Glomerular visceral epithelial cell (primary cell): ENCODE measurements around the gene EXD3.

ENCODE experiments used
- DNase-seq: peaks from one replicate; pipeline ENCODE4 v3.0.0-alpha.2; 2016; ENCODE audit errors: extremely low spot score

EXD3 gene

GRCh38 chr9:137294681-137295237 lies 128.2 kb downstream of the EXD3 start:
- DNase-seq, result peak; percentile 37

DNA sequence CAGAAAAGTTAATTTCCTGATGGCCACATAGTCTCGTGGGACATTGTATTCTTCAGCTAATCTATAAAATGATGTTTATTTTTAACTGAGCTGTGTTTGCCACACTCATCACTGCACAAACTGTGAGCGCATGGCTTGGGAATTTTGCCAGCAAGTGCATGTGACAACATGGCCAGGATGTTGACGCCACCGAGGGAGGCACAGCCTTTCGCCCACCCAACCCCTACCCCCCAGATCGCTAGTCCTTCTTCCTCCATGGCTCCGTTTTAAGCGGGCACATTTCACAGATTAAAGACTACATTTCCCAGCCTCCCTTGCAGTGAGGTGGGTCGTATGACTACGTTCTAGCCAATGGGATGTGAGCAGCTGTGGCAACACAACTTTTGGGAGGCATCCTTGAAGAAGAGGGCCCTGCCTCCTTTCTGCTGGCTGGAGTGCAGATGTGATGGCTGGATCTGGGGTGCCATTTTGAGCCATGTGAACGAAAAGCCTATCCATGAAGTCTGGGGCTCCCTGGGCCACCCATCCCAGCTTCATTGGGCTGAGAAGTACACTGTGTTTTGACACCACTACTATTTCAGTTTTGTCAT lies 128.8 kb downstream of the EXD3 start:
- DNase-seq, result peak; percentile 29

DNA sequence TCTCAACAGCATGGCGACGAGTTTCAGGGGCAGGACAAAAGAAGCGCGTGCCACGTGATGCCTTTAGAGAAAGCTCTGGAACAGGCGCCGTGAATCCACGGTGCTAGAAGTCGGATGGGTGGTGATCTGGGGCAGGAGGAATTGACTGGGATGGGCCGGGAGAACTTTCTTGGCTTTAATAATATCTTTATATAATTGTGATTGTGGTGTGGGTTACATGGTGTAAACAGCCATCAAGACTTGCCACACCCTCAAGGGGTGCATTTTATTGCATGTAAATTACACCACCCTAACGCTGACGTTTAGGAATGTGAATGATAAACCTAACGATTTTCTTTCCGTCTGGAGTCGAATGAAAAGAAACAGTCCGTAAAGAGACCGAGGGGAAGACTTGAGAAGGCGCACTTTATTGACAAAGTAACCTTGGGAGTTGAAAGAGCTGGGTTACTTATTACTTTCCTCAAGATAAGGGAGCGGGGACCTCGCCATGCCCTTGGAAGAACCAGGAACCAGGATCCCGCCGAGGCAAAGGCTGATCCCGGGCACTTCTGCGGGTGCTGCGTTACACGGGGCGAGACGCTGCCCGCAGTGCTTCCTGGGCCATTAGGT lies 129.4 kb downstream of the EXD3 start:
- no peak for DNase-seq

DNA sequence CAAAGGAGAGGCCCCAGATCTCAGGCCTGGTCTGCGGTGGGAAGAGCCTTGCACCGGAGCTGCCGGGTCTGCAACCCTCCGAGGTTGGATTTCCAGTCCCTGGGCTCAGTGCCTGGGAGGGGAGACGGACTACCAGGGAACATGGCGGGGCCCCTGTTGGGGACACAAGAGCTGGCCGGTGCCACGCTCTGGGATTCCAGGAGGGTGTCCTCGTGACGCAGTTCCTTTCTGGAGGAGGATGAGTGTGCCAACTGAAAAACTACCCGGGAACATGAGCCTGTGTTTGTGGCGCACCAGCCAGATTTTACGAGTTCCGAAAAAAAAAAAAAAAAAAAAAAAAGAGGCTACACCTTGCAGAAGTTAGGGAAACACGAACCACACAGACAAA lies 129.9 kb downstream of the EXD3 start:
- no peak for DNase-seq

- peak; percentile 65 for DNase-seq
These were observed 136.0 kb downstream of the EXD3 start for GRCh38 chr9:137286975-137287383.

DNA sequence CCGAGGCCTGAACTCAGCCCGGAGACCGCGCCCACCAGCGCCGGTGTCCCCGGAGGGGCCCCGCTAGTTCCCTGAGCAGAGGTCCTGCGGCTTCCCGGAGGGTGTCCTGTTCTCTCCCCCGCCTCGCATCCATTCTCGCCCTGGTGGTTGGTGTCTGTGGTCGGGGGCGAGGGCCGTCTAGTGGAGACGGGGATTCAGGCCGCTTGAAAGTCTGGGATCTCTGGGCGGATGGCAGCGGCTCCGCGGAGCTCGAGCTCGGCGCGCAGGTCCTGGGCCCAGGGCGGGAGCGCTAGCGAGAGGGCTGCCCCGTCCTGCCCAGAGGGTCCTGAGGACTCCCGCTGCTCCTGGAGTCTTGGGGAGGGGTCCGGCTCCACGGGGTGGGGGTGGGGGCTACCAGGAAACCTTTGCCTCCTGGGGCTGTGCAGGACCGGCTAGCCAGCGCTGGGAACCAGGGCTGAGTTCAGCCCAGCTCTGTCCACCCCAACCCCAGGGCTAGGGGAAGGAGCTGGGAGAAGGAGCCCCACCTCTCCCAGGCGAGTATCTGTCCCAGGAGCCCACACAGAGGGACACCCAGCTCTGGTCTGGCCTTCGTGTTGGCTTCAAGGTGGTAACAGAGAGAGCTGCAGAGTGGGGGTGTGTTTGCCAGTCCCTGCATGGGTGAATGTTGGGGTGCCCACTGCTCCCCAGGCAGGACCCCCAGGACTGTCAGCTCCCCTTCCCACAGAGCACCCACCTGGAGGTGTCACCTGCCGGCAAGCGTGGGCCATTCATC lies 141.4 kb downstream of the EXD3 start:
- DNase-seq, result no peak

- no peak for DNase-seq
These were observed 142.3 kb downstream of the EXD3 start for GRCh38 chr9:137280474-137281344.

DNA sequence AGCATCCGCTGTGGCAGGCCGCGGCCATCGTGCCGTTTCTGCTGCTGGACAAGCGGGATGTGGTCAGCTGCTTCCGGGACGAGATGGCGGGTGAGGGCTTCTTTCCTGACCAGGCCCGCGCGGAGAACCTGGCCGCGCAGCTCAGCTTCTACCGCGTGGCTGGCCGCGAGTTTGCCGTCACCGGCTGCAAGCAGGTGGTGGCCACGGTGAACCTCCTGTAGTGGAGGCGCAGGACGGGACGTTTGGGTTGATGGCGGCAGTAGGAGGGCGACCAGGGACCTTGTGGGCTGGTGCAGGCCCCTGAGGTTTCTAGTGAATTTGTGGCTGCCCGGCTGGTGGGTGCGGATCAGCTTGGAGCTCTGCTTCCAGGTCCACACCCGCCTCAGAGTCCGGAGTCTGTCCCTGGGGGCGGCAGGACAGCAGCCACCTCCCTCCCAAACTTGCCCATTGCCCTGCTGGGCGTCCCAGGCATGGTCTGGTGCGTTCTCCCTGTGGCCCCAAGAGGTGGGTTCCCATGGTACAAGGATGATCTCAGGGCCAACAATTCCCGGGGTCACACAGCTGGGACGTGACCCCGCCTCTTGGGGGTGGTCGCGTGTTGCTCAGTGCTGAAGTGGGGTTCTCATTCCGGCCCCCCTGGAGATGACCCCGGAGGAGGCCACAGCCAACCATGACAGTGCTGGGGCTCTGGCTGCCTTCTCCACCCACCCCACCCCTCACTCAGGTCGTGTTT lies 143.1 kb downstream of the EXD3 start:
- DNase-seq, result no peak

GRCh38 chr9:137278721-137279711 lies 143.9 kb downstream of the EXD3 start:
- DNase-seq, result no peak

DNA sequence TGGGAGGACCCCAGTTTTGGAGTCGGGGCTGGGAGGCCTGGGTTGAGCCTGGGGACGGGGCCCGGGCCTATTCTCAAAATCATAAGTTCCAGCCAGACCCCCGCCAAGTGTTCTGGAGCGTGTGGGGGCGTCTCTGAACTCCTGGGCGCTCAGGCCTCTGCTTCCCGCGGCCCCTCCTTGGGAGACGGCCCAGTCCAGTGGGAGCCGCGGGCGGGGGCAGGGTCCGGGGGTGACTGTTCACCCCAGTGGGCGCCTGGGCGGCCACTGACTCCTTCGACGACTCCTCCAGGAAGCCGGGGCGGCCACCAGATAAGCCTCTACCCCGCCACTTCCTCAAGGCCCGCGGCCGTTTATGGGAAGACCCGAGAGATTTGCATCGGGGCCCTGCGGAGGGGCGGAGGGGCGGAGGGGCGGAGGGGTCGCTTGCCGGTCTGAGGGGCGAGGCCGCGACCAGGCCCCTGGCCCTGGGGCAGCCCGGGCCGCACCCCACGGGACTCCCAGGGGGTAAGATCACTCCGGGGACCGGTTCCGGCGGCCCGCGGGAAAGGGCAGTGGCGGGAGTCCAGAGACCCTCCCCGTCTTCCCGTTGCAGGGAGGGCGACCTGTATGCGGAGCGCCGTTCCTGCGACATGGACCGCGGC lies 144.8 kb downstream of the EXD3 start:
- peak; percentile 35 for DNase-seq

DNA sequence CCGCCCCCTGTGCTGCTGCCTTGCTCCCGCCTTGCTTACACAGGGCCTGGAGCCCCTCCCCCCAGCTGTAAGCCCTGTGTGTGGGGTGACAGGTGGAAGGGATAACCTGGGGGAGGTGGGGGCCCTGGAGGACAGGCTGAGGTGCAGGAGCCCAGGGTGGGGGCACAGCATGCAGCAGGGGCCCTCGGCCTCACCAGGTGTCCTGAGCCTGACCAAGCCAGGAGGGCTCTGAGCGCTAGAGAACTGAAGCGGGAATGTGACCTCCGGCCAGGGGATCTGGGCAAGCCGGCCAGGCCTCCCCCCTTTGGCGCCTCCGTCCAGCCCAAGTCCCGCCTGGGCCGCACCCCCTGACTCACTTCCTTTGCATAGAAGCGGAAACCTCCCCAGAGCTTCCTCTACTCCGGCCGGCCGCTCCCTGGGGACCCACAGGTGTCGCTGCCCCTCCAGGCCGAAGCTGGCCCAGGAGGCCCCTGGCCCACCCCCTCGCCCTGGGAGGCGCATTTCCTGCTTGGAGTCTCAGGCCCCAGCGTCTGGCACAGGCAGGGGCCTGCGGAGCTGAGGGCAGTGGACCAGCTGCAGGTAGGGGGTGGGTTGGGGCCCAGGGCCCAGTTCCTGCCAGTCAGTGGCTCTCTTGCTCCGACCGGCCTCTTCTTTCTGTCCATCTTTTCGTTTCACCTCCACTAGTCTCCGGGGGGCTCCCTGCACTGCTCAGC lies 145.5 kb downstream of the EXD3 start, which contains the start of gene TOR4A:
Gene TOR4A (plus strand): TSS at position 398 of the 713 bp plus-strand sequence. CDS start 964 bp downstream, outside the sequence.
- peak; percentile 96 for DNase-seq

- peak; percentile 52 for DNase-seq
These were observed 146.3 kb downstream of the EXD3 start for GRCh38 chr9:137276473-137277328.

DNA sequence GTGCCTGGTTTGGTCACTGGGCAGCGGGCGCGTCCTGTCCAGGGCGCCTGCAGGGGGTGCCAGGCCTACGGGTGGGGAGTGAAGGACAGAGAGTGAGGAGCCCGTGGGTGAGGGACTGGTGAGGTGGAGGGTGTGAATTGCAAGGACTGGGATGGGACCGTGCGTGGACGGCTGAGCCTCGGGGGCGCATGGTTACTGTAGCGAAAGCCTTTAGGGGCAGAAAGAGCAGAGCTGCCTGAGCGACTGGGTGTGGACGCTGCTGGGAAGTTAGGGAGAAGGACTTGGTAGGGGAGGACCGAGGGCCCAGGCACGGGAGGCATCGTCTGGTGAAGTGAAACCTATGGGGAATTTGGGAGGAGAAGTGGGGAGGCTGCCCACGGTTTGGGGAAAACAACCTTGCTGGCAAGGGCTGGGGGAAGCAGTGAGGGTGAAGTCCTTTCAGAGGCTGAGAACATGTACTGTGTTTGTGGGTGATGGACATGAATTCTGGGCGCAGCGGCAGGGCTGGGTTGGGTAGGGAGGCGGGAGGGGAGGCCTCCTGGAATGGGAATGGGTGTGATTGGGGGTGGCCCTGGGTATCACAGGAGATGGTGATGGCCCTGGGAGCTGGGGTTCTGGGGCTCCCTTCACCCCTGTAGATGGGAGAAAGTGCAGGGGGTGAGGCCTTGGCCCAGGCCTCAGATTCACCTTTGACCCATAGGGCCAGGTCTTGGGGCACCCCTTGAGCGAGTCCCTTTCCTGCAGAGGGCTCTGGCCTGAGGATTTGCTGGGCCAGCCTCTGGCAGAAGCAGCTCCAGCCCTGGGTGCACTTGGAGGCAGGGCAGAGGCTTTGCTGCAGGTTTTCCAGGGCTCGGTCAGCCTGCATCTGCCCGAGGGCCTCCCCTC lies 147.1 kb downstream of the EXD3 start:
- no peak for DNase-seq

DNA sequence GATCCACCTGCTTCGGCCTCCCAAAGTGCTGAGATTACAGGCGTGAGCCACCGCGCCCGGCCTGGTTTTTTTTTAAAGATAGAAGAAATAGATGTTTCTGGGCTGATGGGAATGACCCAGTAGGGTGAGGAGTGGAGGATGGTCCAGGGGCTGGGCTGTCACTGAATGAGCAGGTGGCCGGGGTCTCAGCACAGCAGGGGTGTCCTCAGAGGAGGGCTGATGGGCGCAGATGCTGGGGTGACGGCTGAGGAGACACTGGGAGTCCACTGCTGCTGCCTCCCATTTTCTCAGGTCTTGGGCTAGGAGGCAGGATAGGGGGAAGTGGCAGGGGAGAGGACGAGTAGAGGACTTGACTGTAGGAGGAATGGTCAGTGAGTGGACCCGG lies 147.8 kb downstream of the EXD3 start:
- no peak for DNase-seq

DNA sequence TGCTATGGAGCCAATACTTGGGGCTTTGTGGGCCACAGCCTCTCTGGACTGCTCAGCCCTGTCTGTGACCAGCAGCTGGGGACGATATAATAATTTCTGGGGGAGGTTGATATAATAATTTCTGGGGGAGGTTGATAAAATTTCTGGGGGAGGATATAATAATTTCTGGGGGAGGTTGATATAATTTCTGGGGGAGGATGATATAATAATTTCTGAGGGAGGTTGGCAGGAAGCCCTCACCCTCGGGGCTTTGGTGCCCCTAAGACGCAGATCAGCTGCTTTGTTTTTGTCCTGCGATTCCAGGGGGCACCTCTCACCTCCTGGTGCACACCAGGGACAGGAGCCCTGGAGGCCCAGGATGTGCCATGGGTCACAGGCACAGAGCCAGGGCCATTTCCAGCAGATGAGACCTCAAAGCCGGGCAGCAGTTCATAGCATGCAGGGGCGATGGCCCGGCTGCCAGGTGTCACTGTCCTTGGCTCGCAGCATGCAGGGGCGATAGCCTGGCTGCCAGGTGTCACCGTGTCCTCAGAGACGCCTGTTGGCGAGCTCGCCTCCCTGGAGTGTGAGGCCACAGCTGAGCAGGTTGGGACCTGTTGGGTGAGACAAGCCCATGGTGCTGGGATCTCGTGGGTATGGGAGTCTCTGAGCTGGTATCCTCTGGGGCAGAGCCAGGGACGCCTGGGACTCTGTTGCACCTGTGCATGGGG lies 149.2 kb downstream of the EXD3 start:
- DNase-seq, result no peak

- no peak for DNase-seq
These were observed 149.9 kb downstream of the EXD3 start for GRCh38 chr9:137273095-137273490.
